Measurements from ENCODE around the gene UNC79.

- TF ChIP-seq CTCF (IDR thresholded peaks at IDR 0.05) (no peak), POLR2A (IDR thresholded peaks at IDR 0.05) (no peak)
These were observed 314.1 kb downstream of the UNC79 start for GRCh38 chr14:93744876-93745275.

Data from ovary (tissue), 3 donors.